HCT116 (cell line): ENCODE results near the gene DNASE2. TPM values are rescaled to one million over a fixed set of nuclear protein-coding genes. Genes with fewer than 3 reads are reported as not detected.

Experiments
- ATAC-seq: fragments of 200-7000 bp; cut with Tn5 transposase; 2 replicates; pipeline ENCODE4 v1.9.1; 2020; ENCODE audit warnings: mild to moderate bottlenecking, moderate library complexity
- Bru-seq: library from RNA; stranded (reverse); fragments of 400-500 nt; gene quantifications from one replicate; lab custom pipeline; 2021; lab: Mats Ljungman, UMichigan
- BruChase-seq, 2 experiments: library from RNA; stranded (reverse); fragments of 400-500 nt; gene quantifications; one replicate each; lab custom pipeline; 2021; lab: Mats Ljungman, UMichigan
- BruUV-seq: library from RNA; stranded (reverse); fragments of 400-500 nt; replicated peaks from 2 replicates; lab custom pipeline; 2021; lab: Mats Ljungman, UMichigan
- CTCF ChIA-PET: fragments of 300-600 bp; sonication (Branson Sonifier 250); formaldehyde crosslinking; loops from one replicate; lab custom pipeline; 2021; ENCODE audit warnings: antibody characterized with exemption; lab: Charles Lee
- POLR2A ChIA-PET: fragments of 300-600, 350-600 bp; sonication (Branson Sonifier 250); formaldehyde crosslinking; loops from one replicate; lab custom pipeline; 2021; ENCODE audit warnings: antibody characterized with exemption; lab: Charles Lee
- RAD21 ChIA-PET, 2 experiments: fragments of 300-600 bp; sonication (Branson Sonifier 250); formaldehyde crosslinking; loops; one replicate each; lab custom pipeline; 2023; ENCODE audit warnings: low total read pairs in 2 of 2; ENCODE audit not compliant: uncharacterized antibody in 2 of 2, unreplicated experiment in 2 of 2, low non-redundant PET in 1 of 2; lab: Charles Lee
- DNase-seq: peaks from one replicate; pipeline ENCODE4 v3.0.0-alpha.2; 2010; ENCODE audit warnings: low read depth, low spot score
- H2AFZ ChIP-seq: fragments of 200-600 bp; shearing (Covaris generic), sonication (generic); 2 replicates; pipeline ENCODE4 v1.6.1; 2017; ENCODE audit warnings: low read depth, mixed run types, mixed read lengths, antibody characterized with exemption, low read length; ENCODE audit not compliant: poor library complexity, severe bottlenecking
- H3K27ac ChIP-seq: 2 replicates; pipeline ENCODE4 v1.5.1; 2012; ENCODE audit warnings: low read depth, low read length
- H3K27me3 ChIP-seq: fragments of 200-600 bp; sonication (generic); 2 replicates; pipeline ENCODE4 v1.6.1; 2016; ENCODE audit warnings: mixed run types, low read length, mixed read lengths; ENCODE audit not compliant: insufficient read depth
- H3K36me3 ChIP-seq, 2 experiments: fragments of 200-500 bp in 1 of 2; fragments of 200-600 bp in 1 of 2; sonication (Bioruptor generic) in 1 of 2; sonication (generic) in 1 of 2; 2 replicates each; pipeline versions ENCODE4 v1.5.1 to v1.6.1; 2014 to 2016; ENCODE audit warnings: low read length in 2 of 2, inconsistent platforms in 1 of 2, mixed read lengths in 1 of 2, mixed run types in 1 of 2; ENCODE audit not compliant: insufficient read depth in 2 of 2, control insufficient read depth in 1 of 2
- H3K4me1 ChIP-seq, 2 experiments: fragments of 200-600 bp in 1 of 2; sonication (generic) in 1 of 2; 2 replicates each; pipeline versions ENCODE4 v1.5.1 to v1.6.1; 2012 to 2017; ENCODE audit warnings: low read length in 2 of 2, inconsistent platforms in 1 of 2, mild to moderate bottlenecking in 1 of 2, mixed read lengths in 1 of 2, mixed run types in 1 of 2, moderate library complexity in 1 of 2; ENCODE audit not compliant: insufficient read depth in 2 of 2, control insufficient read depth in 1 of 2
- H3K4me2 ChIP-seq: fragments of 200-600 bp; sonication (generic); 2 replicates; pipeline ENCODE4 v1.6.1; 2017; ENCODE audit warnings: mixed run types, low read length, mixed read lengths
- H3K4me3 ChIP-seq, 2 experiments: fragments of 200-600 bp in 1 of 2; sonication (generic) in 1 of 2; replicated peaks in 1 of 2; 2 replicates each; pipeline ENCODE4 v1.5.1; 2011 to 2016; ENCODE audit warnings: low read length in 2 of 2, control low read depth in 1 of 2, low read depth in 1 of 2, mild to moderate bottlenecking in 1 of 2, mixed read lengths in 1 of 2, mixed run types in 1 of 2
- H3K79me2 ChIP-seq: fragments of 200-600 bp; sonication (generic); 2 replicates; pipeline ENCODE4 v1.6.1; 2017; ENCODE audit warnings: mild to moderate bottlenecking, mixed run types, low read length, moderate library complexity, mixed read lengths; ENCODE audit not compliant: insufficient read depth
- H3K9ac ChIP-seq: fragments of 200-600 bp; sonication (generic); 2 replicates; pipeline ENCODE4 v1.6.1; 2016; ENCODE audit warnings: low read length, mixed read lengths
- H3K9me2 ChIP-seq: fragments of 200-600 bp; sonication (generic), shearing (Covaris generic); 2 replicates; pipeline ENCODE4 v1.6.1; 2017; ENCODE audit warnings: mixed run types, mild to moderate bottlenecking, moderate library complexity; ENCODE audit not compliant: insufficient read depth
- H3K9me3 ChIP-seq, 2 experiments: fragments of 200-500 bp in 1 of 2; fragments of 200-600 bp in 1 of 2; sonication (Bioruptor generic) in 1 of 2; sonication (generic) in 1 of 2; 2 replicates each; pipeline ENCODE4 v1.6.1; 2014 to 2017; ENCODE audit warnings: low read length in 2 of 2, mixed read lengths in 2 of 2, inconsistent platforms in 1 of 2, low read depth in 1 of 2, mild to moderate bottlenecking in 1 of 2, mixed run types in 1 of 2, moderate library complexity in 1 of 2; ENCODE audit not compliant: control insufficient read depth in 1 of 2, insufficient read depth in 1 of 2
- H4K20me1 ChIP-seq: fragments of 200-600 bp; sonication (generic), shearing (Covaris generic); 2 replicates; pipeline ENCODE4 v1.6.1; 2017; ENCODE audit warnings: mixed run types, mild to moderate bottlenecking, moderate library complexity; ENCODE audit not compliant: insufficient read depth
- CBX3 ChIP-seq: IDR thresholded peaks from 2 replicates; pipeline ENCODE4 v1.6.1; 2012; ENCODE audit warnings: low read depth
- EGR1 ChIP-seq: IDR thresholded peaks from 2 replicates; pipeline ENCODE4 v1.6.1; 2012; ENCODE audit warnings: low read depth
- EZH2 ChIP-seq: fragments of 200-600 bp; sonication (generic); IDR thresholded peaks from 2 replicates; pipeline ENCODE4 v1.6.1; 2017; ENCODE audit warnings: antibody characterized with exemption, mixed run types
- FOSL1 ChIP-seq: IDR thresholded peaks from 2 replicates; pipeline ENCODE4 v1.6.1; 2012; ENCODE audit warnings: low read depth
- MAX ChIP-seq: IDR thresholded peaks from 2 replicates; pipeline ENCODE4 v1.6.1; 2012
- POLR2A ChIP-seq: IDR thresholded peaks from 2 replicates; pipeline ENCODE4 v1.7.0; 2011; ENCODE audit warnings: borderline replicate concordance; ENCODE audit not compliant: insufficient read depth, insufficient read length; ENCODE audit errors: extremely low read depth
- POLR2AphosphoS5 ChIP-seq: IDR thresholded peaks from 2 replicates; pipeline ENCODE4 v1.6.1; 2011; ENCODE audit warnings: mild to moderate bottlenecking, low read depth, low read length, moderate library complexity
- REST ChIP-seq: IDR thresholded peaks from 2 replicates; pipeline ENCODE4 v1.6.1; 2012; ENCODE audit warnings: low read depth
- SIN3A ChIP-seq: IDR thresholded peaks from 2 replicates; pipeline ENCODE4 v1.6.1; 2012; ENCODE audit warnings: low read depth
- TCF7L2 ChIP-seq: IDR thresholded peaks from 2 replicates; pipeline ENCODE4 v1.7.0; 2011; ENCODE audit warnings: borderline replicate concordance, inconsistent platforms; ENCODE audit not compliant: insufficient read depth, insufficient read length; ENCODE audit errors: extremely low read depth
- YY1 ChIP-seq: IDR thresholded peaks from 2 replicates; pipeline ENCODE4 v1.6.1; 2011; ENCODE audit warnings: low read length, low read depth, moderate library complexity, mild to moderate bottlenecking; ENCODE audit not compliant: insufficient replicate concordance; ENCODE audit errors: extremely low read depth
- ZBTB33 ChIP-seq: IDR thresholded peaks from 2 replicates; pipeline ENCODE4 v1.6.1; 2011; ENCODE audit warnings: mild to moderate bottlenecking, low read length, moderate library complexity; ENCODE audit not compliant: insufficient replicate concordance; ENCODE audit errors: extremely low read depth
- ZFX ChIP-seq: fragments of 450-650 bp; IDR thresholded peaks from 2 replicates; pipeline ENCODE4 v1.6.1; 2017
- intact Hi-C: fragments of 100-400 bp; cut with micrococcal nuclease; formaldehyde crosslinking; loops from 2 replicates; pipeline ENCODE4 v1.10.0; 2022
- long read RNA-seq: library from polyadenylated mRNA; unstranded; transcript quantifications from one replicate; pipeline ENCODE4 v2.0.0, GENCODE V29; 2021; ENCODE audit not compliant: unreplicated experiment
- polyA plus RNA-seq: library from polyadenylated mRNA; unstranded; fragments of >200 nt; gene quantifications from 2 replicates; pipeline ENCODE4 v1.2.1, GENCODE V29; 2012; ENCODE audit warnings: missing spikeins
- total RNA-seq: library from RNA; stranded (reverse); gene quantifications from one replicate; pipeline ENCODE4 v1.2.1, GENCODE V29; 2021; ENCODE audit not compliant: unreplicated experiment

Gene DNASE2
- total RNA-seq (36.6 TPM), Bru-seq, nascent RNA (percentile 65 among the genes with signal in this experiment), BruChase-seq, experiment 1, labeled RNA remaining after a 6-hour chase (percentile 83 among the genes with signal in this experiment), BruChase-seq, experiment 2, labeled RNA remaining after a 2-hour chase (percentile 76 among the genes with signal in this experiment)
- 44.3 and 48.5 TPM in 2 replicates for polyA plus RNA-seq
- long read RNA-seq, transcript DNASE2-201 (6 exons, 1,955 nt) = major isoform, 44 of 82 reads
- long read RNA-seq, partial matches to known transcripts = 21 of 82 reads
- long read RNA-seq, other reads (novel, unspliced or antisense) = 13 of 82 reads

- ChIA-PET RAD21 (no interaction called here), POLR2A (interaction anchor here (0.9 to 1.8 kb wide), 3 partner anchors 9 to 85 kb away, joined by 3 to 14 read pairs (median 3); partner anchors contain the start of gene GCDH), CTCF (interaction anchor here (1.3 to 1.8 kb wide), 3 partner anchors 115 to 124 kb away, joined by 3 to 6 read pairs (median 4); no protein-coding TSS in a partner anchor)
- Histone ChIP-seq H3K36me3 (0 out of 4 replicates have a peak, but pooled peaks cover 0 to 4% of the 10 kb centered on the region in 2 experiments), H3K4me1 (peaks cover 6 to 15% of the 10 kb centered on the region in 2 experiments; a peak in 3 of 4 replicates), H3K9ac (peak within 1 kb of the TSS; percentile 74), H3K27me3 (no peaks in the 10 kb centered on the region), H2AFZ (peak within 1 kb of the TSS; percentile 41), H3K27ac (peak within 1 kb of the TSS; percentile 68), H3K9me3 (peaks cover 0 to 14% of the 10 kb centered on the region in 2 experiments; a peak in 2 of 4 replicates), H3K4me3 (peak within 1 kb of the TSS; percentile 77 to 94), H3K4me2 (peak within 1 kb of the TSS; percentile 98), H3K9me2 (no peaks in the 10 kb centered on the region), H4K20me1 (no peaks in the 10 kb centered on the region), H3K79me2 (no peaks in the 10 kb centered on the region)
- TF ChIP-seq EGR1 (peak; percentile 70), SIN3A (peak; percentile 75; the same call in 1 of the 2 replicates), TCF7L2 (peak; percentile 27), FOSL1 (no peak), CBX3 (0 out of 2 replicates have a peak, but pooled peaks have one; percentile 16), REST (no peak), POLR2AphosphoS5 (peak; percentile 98), EZH2 (no peak), YY1 (no peak), POLR2A (peak; percentile 74), MAX (peak; percentile 82), ZBTB33 (peak; percentile 11), ZFX (peak; percentile 40; the same call in 1 of the 2 replicates)
- peak; percentile 86 for DNase-seq
- BruUV-seq = no TSS peak
- peak; percentile 97 for ATAC-seq
- intact Hi-C loops = no loop called here
These were observed at the start of gene DNASE2 for GRCh38 chr19:12881172-12881808. TSS of gene DNASE2 (minus strand) at chr19:12881449. CDS start at chr19:12881375, 74 bp downstream.
